Measurements from ENCODE around the gene CLEC4F. TPM values are rescaled to one million over a fixed set of nuclear protein-coding genes. Genes with fewer than 3 reads are reported as not detected.

CLEC4F gene, protein sequence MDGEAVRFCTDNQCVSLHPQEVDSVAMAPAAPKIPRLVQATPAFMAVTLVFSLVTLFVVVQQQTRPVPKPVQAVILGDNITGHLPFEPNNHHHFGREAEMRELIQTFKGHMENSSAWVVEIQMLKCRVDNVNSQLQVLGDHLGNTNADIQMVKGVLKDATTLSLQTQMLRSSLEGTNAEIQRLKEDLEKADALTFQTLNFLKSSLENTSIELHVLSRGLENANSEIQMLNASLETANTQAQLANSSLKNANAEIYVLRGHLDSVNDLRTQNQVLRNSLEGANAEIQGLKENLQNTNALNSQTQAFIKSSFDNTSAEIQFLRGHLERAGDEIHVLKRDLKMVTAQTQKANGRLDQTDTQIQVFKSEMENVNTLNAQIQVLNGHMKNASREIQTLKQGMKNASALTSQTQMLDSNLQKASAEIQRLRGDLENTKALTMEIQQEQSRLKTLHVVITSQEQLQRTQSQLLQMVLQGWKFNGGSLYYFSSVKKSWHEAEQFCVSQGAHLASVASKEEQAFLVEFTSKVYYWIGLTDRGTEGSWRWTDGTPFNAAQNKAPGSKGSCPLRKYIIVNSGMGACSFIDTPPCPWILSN
- 0.13 TPM for total RNA-seq
- long read RNA-seq, result 0 reads

DNA sequence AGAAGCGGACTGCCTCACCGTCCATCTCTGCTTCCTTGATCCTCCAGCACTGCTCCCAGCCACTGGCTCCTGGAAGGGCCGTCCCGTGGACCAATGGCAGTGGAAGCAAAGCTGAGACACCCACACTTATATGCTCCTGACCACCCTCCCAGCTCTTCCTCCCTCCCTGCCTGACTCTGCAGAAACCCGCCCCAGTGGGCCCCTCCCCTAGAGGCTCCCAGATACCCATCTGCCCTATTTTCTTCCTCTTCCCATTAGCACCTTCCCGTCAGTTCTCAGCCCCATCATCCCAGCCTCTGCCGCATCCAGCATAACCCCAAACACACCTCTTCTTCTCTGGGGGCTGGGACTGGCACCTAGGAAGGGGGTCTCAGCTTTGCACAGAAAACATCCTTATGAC is at the start of gene CLEC4F:
CLEC4F (minus strand) TSS at position 101 of the 400 bp plus-strand sequence; CDS start at position 25, 76 bp downstream.
- DNase-seq (ENCODE audit: low spot score), result no peak
- intact Hi-C loops (cut with DNase I), result no loop called here

DNA sequence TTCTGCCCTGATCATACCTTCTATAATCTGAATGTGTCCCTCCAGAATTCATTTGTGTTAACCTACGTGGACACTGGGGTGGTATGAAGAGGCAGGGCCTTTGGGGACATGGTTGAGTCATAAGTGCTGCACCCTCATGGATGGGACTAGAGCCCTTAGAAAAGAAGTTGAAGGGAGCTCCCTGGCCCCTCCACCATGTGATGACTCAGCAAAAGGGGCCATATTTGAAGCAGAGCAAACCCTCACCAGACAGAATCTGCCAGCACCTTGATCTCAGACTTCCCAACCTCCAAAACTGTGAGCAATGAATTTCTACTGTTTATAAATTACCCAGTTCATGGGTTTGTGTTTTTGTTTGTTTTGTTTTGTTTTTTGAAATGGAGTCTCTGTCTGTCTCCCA is 48.6 kb upstream of the CLEC4F start:
- intact Hi-C loops (cut with DNase I), result no loop called here
- no peak for DNase-seq (ENCODE audit: low spot score)

DNA sequence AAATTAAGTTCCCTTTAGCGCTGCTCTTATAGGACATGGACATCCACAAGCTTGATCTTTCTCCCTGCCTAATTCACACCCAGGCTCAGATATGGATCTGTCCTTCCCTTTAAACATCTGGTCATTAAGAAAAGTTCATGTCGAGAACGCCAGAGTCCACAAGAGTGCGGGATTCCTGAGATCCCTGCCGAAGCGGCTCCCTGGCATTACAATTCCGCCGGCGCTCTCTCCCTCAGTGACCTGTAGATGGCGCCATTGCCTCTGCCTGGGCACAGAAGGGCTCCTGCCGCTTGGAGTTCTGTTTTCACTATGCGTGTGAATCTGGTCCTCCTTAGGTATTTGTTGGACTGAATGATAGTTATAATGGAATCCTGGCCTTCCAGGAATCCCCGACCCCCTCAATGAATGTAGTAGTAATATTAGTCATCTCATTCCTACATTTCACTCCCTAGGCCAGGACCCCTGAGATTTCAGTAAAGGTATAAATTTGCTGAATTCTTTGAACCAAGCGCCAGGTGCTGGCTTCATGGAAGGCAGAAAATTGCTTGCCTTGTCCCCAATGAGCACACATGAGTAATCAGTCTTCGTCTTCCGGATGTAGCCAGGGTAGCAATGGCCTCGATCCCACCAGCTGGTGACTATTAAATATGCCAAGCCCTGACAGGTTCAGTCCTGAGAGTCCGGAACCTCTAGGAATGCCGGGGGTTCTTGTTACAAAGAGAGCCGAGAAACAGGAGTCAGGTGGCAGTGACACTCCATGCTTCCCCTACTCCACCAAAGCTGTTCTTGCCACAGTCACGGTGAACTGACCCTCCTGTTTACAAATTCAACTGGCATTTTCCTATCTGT is 41.6 kb upstream of the CLEC4F start:
- intact Hi-C loops (cut with DNase I), result no loop called here
- DNase-seq (ENCODE audit: low spot score), result peak; percentile 85

DNA sequence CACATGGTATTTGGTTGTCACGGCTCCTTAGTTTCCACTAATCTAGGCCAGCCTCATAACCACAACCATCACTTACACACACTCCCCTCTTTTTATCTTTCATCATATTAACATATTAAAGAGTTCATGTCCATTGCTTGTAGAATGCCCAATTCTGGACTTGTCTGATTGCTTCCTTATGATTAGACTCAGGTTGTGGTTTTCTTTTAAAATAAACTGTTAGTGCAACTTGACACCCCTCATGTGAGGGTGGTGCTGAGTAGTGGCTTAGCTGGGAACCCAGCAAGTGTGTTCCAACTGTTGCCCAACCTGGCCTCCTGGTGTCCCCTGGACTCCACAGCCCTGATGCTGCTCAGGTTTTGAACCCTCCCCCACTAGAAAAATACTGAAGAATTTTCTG is 35.3 kb upstream of the CLEC4F start:
- intact Hi-C loops (cut with DNase I), result no loop called here

DNA sequence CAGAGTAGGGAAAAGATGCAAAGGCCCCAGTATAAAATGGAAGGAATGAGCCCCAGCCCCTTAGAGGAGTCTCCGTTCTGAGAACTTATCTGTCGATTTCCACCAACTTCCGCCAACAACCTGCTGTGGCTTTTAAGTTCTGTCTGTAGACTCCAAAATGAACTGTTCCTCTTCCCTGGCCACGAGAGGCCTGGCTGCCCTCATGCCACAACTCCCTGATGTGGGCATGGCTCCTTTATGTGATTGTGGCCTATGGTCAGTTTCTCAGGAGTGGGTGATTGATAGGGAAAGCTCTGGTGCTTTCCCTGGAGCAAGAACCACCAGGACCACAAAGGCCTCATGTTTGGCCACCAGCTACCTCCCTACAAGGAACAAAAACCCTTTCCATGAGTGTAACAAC is 34.0 kb upstream of the CLEC4F start:
- intact Hi-C loops (cut with DNase I), result no loop called here
- DNase-seq (ENCODE audit: low spot score), result no peak

More for the DNA sequence above, 35.3 kb upstream of the CLEC4F start:
- no peak for DNase-seq (ENCODE audit: low spot score)

DNA sequence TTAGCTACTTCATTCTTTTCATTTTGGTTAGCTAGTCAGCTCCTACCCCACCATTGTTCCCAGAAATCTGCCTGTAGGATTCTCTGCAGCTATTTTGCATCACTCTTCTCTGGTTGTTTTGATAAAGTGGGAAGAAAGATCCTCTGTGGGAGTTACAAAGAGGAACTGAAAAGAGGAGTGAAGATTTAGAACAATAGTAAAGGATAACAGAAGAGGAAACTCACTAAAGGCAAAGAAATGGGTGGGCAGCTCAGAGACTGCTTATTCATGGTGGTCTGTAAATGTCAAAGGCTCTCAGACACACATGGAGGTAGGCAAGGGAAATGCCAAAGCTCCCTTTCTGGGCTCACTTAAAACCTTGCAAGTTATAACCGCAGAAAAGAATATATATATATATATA is 32.4 kb upstream of the CLEC4F start:
- DNase-seq (ENCODE audit: low spot score), result no peak
- intact Hi-C loops (cut with DNase I), result no loop called here

DNA sequence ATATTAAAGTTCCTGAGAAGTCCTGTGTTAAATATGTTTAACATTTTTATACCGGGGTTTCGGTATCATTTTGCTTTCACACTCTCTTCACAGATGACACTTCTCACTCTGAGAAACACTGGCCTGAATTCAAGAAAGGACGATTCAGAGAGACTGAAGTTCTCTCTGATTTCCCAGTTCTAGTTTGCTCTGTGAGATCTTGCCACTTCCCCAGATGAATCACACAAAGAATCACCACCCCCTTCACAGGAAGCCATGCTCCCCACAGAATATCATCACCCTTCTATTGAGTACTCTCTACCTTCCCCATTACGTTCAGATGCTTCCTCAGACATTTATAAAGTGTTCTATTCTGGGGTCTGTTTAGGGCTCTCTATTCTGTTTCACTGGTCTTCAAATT is 31.3 kb upstream of the CLEC4F start:
- DNase-seq (ENCODE audit: low spot score), result no peak
- intact Hi-C loops (cut with DNase I), result no loop called here

DNA sequence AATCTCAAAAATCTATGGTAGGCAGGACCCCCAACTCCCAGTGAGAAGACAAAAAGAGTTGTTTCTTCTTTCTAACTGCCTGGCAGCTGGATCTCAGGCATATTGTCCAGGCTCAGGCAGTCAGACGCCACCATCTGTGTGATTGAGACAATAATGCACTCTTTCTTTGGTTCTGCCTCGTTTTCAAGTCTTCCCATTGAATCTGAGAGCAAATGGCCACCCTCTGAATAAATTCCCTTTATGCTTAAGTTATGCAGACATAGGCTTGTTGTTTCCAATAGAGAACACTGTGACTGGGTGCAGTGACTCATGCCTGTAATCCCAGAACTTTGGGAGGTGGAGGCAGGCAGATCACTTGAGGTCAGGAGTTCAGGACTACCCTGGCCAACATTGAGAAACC is 30.5 kb upstream of the CLEC4F start:
- no peak for DNase-seq (ENCODE audit: low spot score)
- intact Hi-C loops (cut with DNase I), result no loop called here

DNA sequence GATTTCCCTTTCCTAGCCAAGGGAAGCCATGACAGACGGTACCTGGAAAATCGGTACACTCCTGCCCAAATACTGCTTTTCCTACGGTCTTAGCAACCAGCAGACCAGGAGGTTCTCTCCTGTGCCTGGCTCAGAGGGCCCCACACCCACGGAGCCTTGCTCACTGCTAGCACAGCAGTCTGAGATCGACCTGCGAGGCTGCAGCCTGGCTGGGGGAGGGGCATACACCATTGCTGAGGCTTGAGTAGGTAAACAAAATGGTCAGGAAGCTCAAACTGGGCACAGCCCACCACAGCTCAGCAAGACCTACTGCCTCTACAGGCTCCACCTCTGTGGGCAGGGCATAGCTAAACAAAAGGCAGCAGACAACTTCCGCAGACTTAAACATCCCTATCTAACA is 22.0 kb upstream of the CLEC4F start:
- intact Hi-C loops (cut with DNase I), result no loop called here
- DNase-seq (ENCODE audit: low spot score), result no peak

DNA sequence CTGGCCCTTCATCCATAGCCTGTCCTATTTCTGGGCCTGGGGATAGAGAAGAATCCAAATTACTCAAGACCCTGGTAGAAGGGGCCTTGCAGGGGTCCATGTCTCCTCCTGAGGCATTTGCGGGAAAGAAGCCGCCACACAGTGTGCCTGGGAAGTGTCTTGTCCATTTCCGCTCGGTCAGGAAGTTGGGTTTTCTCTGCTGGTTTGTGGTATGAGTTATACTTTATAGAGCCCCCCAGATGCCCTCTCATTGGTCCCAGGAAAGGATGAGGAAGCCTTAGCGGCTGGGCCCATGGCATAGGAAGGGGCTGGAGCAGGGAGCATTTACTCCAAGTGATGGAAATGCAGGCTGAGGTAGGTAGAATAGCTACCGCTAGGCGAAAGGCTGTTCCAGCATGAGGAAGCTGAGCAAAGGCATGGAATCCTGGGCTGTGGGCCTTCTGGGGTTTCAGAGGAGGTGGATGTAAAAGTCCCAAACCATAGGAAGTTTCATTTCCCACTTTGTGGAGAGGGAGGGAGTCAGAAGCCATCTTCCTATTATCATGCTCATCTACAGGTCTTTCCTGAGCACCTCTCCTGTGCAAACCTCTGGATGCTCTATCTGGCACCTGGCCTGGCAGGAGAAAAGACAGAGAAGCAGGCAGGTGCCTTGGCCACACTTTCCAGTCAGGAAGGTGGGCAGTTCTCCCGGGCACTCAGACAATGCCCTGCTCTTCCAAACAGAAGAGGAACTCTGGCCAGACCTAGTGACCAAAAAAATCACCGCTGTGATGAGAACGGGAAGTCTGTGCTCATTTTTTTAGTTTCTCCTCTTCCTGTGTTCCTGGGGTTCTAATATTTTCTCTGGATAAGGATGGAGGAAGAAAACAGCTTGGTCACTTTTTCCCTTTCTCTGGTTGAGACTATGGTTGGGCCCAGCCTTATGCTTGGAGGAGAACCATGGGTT is 17.9 kb upstream of the CLEC4F start:
- no peak for DNase-seq (ENCODE audit: low spot score)
- intact Hi-C loops (cut with DNase I), result no loop called here

DNA sequence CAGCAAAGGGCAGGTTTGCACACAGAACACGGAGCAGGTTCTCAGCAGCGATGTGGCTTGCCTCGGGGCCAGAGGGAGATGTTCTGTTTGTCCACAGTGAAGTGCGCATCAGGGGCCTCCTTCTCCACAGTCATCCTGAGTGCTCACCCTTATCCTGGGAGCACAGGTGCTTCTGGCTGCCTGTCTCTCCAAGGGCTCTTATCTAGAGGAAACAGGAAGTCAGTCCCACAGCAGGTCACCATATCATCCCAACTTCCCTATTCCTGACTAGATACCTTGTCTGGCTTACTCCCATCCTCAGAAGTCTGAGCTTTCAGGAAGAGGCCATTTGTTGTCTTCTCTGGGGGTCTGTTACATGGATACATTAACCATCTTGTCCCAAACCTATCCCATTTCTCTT is 15.2 kb upstream of the CLEC4F start, which contains the start of gene CD207:
CD207 (minus strand) TSS at position 174 of the 400 bp plus-strand sequence; CDS start at position 134, 40 bp downstream.
- intact Hi-C loops (cut with DNase I), result no loop called here
- DNase-seq (ENCODE audit: low spot score), result no peak

DNA sequence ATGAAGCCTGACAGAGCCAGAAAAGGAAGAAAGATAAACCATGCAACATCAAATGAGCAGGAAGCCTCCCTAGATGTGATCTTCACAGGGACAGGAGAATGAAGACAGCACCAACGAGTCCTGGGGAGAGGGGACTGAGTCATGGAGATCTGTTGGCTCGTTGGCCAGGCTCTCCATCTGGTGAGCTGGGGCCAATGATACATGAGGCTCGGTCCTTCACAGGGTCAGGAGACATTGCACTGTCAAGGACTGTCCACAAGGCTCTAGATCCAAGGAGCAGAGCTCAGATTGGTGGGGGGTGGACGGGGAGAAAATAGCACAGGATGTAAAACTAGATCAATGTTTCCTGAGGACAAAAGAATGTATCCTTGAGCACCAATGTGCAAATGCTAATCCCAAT is 14.5 kb upstream of the CLEC4F start:
- intact Hi-C loops (cut with DNase I), result no loop called here
- DNase-seq (ENCODE audit: low spot score), result no peak

DNA sequence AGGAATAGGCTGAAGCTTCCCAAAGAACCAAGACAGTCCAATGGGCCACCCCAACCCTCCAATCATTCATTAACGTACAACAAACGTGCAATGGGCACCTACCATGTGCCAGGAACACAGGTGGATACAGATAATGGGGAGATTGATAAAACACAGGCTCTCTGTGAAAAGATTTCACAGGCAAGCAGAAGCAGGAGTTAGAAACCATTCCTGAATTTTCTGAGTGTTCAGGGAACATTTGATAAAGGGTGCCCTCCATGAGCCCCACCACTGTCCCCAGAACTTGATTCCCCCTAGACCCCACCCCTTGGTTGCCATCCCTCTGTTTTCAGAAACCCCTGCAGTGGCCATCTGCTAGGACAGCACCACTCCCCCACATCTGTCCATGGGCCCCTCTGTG is 13.7 kb upstream of the CLEC4F start:
- no peak for DNase-seq (ENCODE audit: low spot score)
- intact Hi-C loops (cut with DNase I), result no loop called here

DNA sequence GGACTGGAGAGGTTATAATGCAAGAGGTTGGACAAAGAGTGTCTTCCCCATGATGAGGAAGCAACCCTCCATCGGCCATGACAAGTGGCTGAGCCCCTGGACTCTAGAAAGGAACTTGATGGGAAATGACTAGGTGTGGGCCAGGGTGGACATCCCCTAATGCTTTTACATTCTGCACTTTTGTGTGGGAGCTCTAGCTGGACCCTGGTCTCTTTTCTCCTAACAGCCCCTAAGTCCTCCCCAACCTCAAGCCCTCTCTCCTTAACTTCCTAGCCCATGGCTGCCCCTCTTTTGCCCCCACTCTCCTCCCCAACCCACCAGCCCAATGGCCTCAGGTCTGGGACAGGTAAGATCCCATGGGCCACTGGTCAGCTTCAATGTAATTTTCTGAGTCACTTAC is 12.8 kb upstream of the CLEC4F start:
- DNase-seq (ENCODE audit: low spot score), result no peak
- intact Hi-C loops (cut with DNase I), result no loop called here

DNA sequence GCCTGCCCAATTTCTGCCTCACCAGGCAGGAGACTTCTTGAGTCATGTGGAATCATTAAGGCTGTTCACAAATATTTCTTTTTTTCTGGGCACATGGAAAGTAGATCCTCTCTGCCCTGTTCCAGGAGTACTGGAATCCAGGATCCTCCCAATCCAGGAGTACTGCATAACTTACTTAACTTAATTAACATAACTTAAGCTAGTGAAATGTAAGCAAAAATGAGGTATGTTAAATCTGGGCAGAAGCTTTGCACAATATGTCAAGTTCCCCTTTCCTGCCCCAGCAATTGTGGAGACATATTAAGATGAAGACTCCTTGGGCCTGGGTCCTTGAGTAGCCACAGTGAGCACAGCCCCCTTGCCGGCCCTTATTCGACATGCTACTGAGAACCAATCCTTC is 12.0 kb upstream of the CLEC4F start:
- DNase-seq (ENCODE audit: low spot score), result no peak
- intact Hi-C loops (cut with DNase I), result no loop called here

DNA sequence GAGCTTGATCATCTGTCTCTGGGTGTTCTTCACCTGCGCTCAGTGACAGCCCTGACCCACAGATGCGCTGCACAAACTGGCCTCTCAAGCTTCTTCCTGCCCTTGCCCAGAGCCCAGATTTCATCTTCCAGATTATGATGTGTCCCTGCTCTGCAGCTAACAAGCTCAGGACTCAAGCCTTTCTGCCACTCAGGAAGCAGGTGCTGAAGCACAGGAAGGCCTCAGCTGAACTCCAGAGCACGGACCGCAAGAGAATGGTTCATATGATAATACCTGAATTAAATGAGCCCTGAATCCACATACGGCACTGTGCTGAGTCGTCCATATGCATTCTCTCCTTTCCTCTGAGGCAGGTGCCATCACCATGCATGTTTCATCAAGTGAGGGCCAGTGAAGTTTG is 11.5 kb upstream of the CLEC4F start:
- no peak for DNase-seq (ENCODE audit: low spot score)
- intact Hi-C loops (cut with DNase I), result no loop called here

DNA sequence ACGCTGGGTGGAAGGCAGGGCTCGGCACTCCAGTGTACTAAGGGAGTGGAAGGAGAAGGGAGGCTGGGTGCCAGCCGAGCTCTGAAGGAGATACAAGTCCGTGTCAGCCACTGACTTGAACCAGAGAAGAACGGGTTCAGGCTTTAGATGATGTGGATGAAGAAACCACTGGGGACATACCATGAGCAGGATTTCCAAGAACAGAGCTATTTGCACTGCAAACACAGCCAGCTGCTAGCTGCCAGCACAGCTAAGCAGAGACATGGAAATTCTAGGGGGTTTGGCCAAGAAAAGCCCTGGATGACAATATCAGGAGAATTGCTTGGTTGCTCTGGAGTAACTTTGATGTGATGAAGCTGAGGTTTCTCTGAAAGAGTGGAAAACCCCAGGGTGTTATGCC is 10.0 kb upstream of the CLEC4F start:
- intact Hi-C loops (cut with DNase I), result no loop called here

DNA sequence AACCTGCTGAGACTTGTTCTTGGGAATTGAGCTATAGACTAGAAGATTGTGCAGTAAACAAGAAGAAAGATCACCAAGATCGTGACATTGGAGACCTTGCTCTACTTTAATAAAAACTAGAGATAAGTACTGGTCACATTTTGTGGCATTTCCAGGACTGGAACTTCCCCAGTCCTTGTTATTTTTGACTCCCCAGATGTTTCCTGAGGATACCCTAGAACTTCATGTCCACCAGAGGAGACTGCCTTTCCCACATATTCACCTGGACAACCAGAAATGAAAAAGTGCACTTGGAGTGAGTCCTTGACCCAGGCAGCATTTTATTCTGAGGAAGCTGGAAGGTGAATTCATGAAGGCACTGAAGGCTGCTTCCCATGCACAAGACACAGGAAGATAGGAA is 9.5 kb upstream of the CLEC4F start:
- intact Hi-C loops (cut with DNase I), result no loop called here
- no peak for DNase-seq (ENCODE audit: low spot score)

More for the DNA sequence above, 10.0 kb upstream of the CLEC4F start:
- no peak for DNase-seq (ENCODE audit: low spot score)
